ENCODE data around the gene GALNT16.
A peak's percentile ranks its signal among the peaks of the same experiment; 100 is the strongest.

The GALNT16 gene

DNA sequence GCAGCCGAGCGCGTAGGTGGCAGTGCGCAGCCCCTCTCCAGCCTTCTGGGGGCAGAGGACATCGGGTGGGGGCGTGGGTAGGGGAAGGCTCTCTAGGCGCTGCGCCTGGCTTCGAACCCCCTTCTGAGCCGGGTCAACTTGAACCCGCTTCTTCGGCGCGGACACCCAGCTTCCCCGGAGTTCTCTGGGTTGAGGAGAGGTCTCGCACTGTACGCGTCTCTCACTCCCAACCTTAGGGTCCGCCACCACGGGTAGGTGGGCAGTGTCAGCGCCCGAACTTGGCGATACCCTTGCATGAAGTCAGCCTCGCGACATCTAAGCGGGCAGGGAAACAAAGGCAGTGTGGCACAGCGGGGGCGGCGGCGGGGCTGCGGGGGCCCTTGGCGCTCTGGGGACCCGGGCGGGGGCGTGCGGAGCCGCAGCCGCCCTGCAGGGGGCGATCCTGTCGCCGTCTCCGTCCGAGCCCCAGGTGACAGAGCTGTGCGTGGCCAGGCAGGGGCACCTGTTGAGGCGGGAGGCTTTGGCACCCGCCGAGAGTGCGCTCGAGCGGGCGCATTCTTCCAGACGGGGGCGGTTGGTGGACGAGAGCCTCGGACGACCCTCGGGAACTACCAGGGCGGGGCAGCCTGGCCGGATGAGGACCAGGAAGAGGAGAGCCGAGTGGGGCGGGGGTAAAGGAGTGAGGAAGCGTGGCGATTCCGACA, 1.1 kb downstream of the GALNT16 start:
- H3K4me3 ChIP-seq (ENCODE audit: low read depth, low read length) = no peak overlapping the region
- DNase-seq (ENCODE audit: low read depth) = no peak
- TF ChIP-seq POLR2A (IDR thresholded peaks at IDR 0.05; ENCODE audit: extremely low read depth, insufficient read length) = no peak
- TF ChIP-seq, protein P1, sequence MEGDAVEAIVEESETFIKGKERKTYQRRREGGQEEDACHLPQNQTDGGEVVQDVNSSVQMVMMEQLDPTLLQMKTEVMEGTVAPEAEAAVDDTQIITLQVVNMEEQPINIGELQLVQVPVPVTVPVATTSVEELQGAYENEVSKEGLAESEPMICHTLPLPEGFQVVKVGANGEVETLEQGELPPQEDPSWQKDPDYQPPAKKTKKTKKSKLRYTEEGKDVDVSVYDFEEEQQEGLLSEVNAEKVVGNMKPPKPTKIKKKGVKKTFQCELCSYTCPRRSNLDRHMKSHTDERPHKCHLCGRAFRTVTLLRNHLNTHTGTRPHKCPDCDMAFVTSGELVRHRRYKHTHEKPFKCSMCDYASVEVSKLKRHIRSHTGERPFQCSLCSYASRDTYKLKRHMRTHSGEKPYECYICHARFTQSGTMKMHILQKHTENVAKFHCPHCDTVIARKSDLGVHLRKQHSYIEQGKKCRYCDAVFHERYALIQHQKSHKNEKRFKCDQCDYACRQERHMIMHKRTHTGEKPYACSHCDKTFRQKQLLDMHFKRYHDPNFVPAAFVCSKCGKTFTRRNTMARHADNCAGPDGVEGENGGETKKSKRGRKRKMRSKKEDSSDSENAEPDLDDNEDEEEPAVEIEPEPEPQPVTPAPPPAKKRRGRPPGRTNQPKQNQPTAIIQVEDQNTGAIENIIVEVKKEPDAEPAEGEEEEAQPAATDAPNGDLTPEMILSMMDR (IDR thresholded peaks at IDR 0.05; ENCODE audit: low read depth, low read length) = peak; percentile 6
- no peak for TF ChIP-seq MYC (IDR thresholded peaks at IDR 0.05; ENCODE audit: low read depth, low read length)

DNA sequence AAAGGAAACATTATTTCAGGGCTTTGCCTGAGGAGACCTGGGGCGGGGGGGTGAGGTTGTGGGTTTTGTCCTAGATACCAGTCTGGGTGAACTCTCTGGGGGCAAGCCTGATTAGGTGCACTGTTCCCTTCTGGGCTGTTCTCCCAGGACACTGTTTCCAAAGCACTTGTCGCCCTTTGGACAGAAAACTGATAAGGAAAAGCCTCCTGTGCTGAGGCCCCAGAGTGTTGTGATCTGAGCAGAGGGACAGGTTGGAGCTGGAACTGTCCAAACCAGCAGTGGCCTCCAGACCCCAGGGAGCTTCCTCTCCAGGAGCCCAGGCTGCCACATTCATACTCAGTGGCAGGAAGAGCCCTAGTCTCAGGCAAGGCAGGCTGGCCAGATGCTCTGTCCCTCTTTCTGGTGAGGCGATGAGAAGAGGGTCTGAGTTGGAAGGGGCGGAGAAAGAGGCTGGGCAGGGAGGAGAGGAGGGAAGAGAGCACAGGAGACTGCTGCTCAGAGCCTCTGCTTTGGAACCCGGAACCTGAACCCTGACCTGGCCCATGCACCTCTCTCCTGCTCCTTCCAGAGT, 1.9 kb downstream of the GALNT16 start:
- TF ChIP-seq POLR2A (IDR thresholded peaks at IDR 0.05; ENCODE audit: extremely low read depth, insufficient read length) (no peak), MAX (IDR thresholded peaks at IDR 0.05; ENCODE audit: low read depth, low read length) (no peak), MYC (IDR thresholded peaks at IDR 0.05; ENCODE audit: low read depth, low read length) (no peak)
- TF ChIP-seq, protein P1 (IDR thresholded peaks at IDR 0.05; ENCODE audit: low read depth, low read length) = no peak
- no peak overlapping the region for H3K4me3 ChIP-seq (ENCODE audit: low read depth, low read length)
- peak; percentile 16 for DNase-seq (ENCODE audit: low read depth)

- no peak for DNase-seq (ENCODE audit: low read depth)
- TF ChIP-seq POLR2A (IDR thresholded peaks at IDR 0.05; ENCODE audit: extremely low read depth, insufficient read length) (no peak), MYC (IDR thresholded peaks at IDR 0.05; ENCODE audit: low read depth, low read length) (no peak), MAX (IDR thresholded peaks at IDR 0.05; ENCODE audit: low read depth, low read length) (no peak)
Measured at GRCh38 chr14:69262516-69262915, 2.6 kb downstream of the GALNT16 start.

DNA sequence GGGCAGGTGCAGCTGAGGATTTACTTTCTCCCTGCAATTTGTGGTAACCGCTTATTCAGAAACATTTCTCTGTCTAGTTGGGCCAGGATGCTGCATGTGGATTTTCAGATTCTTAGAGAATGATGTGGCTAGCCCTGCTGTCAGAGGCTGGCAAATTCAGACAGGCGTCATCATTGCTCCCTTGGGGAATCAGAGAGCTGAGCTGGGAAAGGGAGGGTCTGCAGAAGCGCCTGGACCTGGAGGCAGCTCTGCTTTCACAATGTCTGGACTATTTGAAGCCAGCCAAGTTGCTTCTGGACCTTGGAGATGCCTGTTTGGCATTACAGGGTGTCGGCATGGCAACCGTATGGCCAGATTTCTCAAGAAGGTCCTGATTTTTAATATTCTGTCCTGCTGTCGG, 3.4 kb downstream of the GALNT16 start:
- H3K4me3 ChIP-seq (ENCODE audit: low read depth, low read length) = no peak overlapping the region
- peak; percentile 50 for DNase-seq (ENCODE audit: low read depth)
- no peak for TF ChIP-seq POLR2A (IDR thresholded peaks at IDR 0.05; ENCODE audit: extremely low read depth, insufficient read length)
- TF ChIP-seq MYC (IDR thresholded peaks at IDR 0.05; ENCODE audit: low read depth, low read length) = no peak
- TF ChIP-seq MAX (IDR thresholded peaks at IDR 0.05; ENCODE audit: low read depth, low read length) = no peak
- TF ChIP-seq, protein P1 (IDR thresholded peaks at IDR 0.05; ENCODE audit: low read depth, low read length) = no peak

More at GRCh38 chr14:69262516-69262915, 2.6 kb downstream of the GALNT16 start:
- no peak overlapping the region for H3K4me3 ChIP-seq (ENCODE audit: low read depth, low read length)

DNA sequence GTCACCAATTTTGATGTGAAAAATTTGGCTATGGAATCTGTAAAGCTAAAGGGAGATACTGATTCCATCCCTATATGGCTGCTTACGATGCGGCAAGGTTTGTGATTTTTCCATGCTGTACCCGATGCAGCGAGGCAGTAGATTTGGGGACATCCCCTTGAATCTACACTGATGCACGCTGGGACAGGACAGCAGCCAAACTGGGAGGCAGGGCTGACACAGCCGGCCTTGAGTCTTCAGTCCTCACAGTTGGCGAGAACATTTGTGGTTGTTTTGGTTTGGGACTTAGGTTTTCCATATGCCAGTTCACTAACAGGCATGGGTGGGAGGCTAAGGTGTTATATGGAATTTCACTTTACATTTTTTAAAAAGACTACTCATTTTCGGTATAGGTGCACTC, 3.8 kb downstream of the GALNT16 start:
- TF ChIP-seq MYC (IDR thresholded peaks at IDR 0.05; ENCODE audit: low read depth, low read length) (no peak), MAX (IDR thresholded peaks at IDR 0.05; ENCODE audit: low read depth, low read length) (no peak), POLR2A (IDR thresholded peaks at IDR 0.05; ENCODE audit: extremely low read depth, insufficient read length) (no peak)
- TF ChIP-seq, protein P1 (IDR thresholded peaks at IDR 0.05; ENCODE audit: low read depth, low read length) = no peak
- H3K4me3 ChIP-seq (ENCODE audit: low read depth, low read length) = no peak overlapping the region
- no peak for DNase-seq (ENCODE audit: low read depth)

GRCh38 chr14:69266572-69267345, 6.8 kb downstream of the GALNT16 start:
- DNase-seq (ENCODE audit: low read depth) = no peak
- no peak for TF ChIP-seq MYC (IDR thresholded peaks at IDR 0.05; ENCODE audit: low read depth, low read length)
- TF ChIP-seq MAX (IDR thresholded peaks at IDR 0.05; ENCODE audit: low read depth, low read length) = no peak
- TF ChIP-seq POLR2A (IDR thresholded peaks at IDR 0.05; ENCODE audit: extremely low read depth, insufficient read length) = no peak
- TF ChIP-seq, protein P1 (IDR thresholded peaks at IDR 0.05; ENCODE audit: low read depth, low read length) = no peak
- no peak overlapping the region for H3K4me3 ChIP-seq (ENCODE audit: low read depth, low read length)

Data from NB4 (cell line).